GM10266 (cell line): Measurements from ENCODE around the gene ACE.

ENCODE experiments used
- DNase-seq: peaks from one replicate; pipeline ENCODE4 v3.0.0; 2012; ENCODE audit errors: extremely low spot score
- CTCF ChIP-seq: IDR thresholded peaks from 2 replicates; pipeline ENCODE4 v1.5.1; 2012; ENCODE audit warnings: mild to moderate bottlenecking, low read depth; ENCODE audit not compliant: control insufficient read depth, insufficient read depth; ENCODE audit errors: missing control alignments

Gene ACE

GRCh38 chr17:63534816-63535455 is 58.1 kb downstream of the ACE start:
- TF ChIP-seq CTCF, result no peak
- no peak for DNase-seq

- TF ChIP-seq CTCF, result no peak
- DNase-seq, result no peak
Observed at GRCh38 chr17:63535640-63536039, 58.8 kb downstream of the ACE start.

- no peak for TF ChIP-seq CTCF
- no peak for DNase-seq
Observed at GRCh38 chr17:63537001-63537400, 60.1 kb downstream of the ACE start.

GRCh38 chr17:63537991-63538692 is 61.3 kb downstream of the ACE start:
- TF ChIP-seq CTCF, result no peak
- DNase-seq, result no peak

GRCh38 chr17:63538693-63539595 is 62.1 kb downstream of the ACE start:
- no peak for TF ChIP-seq CTCF
- DNase-seq, result no peak

GRCh38 chr17:63540590-63540989 is 63.7 kb downstream of the ACE start:
- no peak for TF ChIP-seq CTCF
- DNase-seq, result no peak
